Muscle of arm (tissue), 12 donors: ENCODE data around the gene PCDHA1. TPM values are rescaled to one million over a fixed set of nuclear protein-coding genes. Genes with fewer than 3 reads are reported as not detected.
"Not testable (repeated sequence)": the region's sequence is repeated elsewhere in the genome, so short reads cannot be mapped to it uniquely, and the experiment has no call there.

ENCODE experiments used
- DNase-seq: peaks from one replicate; pipeline ENCODE4 v3.0.0-alpha.2; 2013
- polyA plus RNA-seq, 12 donors: library from polyadenylated mRNA; unstranded; fragments of 120-200 nt; gene quantifications; one replicate each; pipeline ENCODE4 v1.2.1, GENCODE V29; 2013; ENCODE audit not compliant: insufficient read length in 12 of 12

Gene PCDHA1
- polyA plus RNA-seq, 12 donors: 0.04 to 0.12 (median 0.07) TPM; not detected in 8

- not testable (repeated sequence) for DNase-seq
Observed at GRCh38 chr5:140849831-140850634, 64.1 kb downstream of the PCDHA1 start.

DNA sequence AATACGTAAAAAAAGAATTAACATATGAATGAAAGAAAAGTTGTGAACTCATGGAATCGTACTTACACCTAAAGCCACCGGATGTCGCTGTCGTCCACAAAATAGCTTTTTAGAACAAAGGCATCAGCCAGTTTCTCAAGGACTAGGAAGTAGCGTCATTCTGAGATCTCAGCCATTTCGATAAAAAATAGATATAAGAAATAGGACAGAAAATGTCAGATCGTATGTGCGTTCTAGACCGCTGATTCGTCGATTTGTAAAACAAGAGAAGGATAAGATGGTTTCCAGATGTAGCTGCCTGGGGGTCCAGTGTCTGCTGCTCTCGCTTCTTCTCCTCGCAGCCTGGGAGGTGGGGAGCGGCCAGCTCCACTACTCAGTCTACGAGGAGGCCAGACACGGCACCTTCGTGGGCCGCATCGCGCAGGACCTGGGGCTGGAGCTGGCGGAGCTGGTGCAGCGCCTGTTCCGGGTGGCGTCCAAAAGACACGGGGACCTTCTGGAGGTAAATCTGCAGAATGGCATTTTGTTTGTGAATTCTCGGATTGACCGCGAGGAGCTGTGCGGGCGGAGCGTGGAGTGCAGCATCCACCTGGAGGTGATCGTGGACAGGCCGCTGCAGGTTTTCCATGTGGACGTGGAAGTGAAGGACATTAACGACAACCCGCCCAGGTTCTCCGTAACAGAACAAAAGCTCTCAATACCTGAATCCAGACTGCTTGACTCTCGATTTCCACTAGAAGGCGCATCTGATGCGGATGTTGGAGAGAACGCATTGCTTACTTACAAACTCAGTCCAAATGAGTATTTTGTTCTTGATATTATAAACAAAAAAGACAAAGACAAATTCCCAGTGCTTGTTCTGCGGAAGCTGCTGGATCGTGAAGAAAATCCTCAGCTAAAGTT is 70.1 kb downstream of the PCDHA1 start, which contains the start of gene PCDHA10:
PCDHA10 (plus strand) TSS at position 126 of the 903 bp plus-strand sequence; CDS start at position 278, 152 bp downstream.
- DNase-seq: no peak

GRCh38 chr5:140857177-140857986 is 71.4 kb downstream of the PCDHA1 start:
- DNase-seq: no peak

DNA sequence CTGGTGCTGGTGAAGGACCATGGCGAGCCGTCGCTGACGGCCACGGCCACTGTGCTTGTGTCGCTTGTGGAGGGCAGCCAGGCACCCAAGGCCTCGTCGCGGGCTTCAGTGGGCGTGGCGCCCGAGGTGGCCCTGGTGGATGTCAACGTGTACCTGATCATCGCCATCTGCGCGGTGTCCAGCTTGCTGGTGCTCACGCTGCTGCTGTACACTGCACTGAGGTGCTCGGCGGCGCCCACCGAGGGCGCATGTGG is 72.0 kb downstream of the PCDHA1 start:
- DNase-seq: no peak

DNA sequence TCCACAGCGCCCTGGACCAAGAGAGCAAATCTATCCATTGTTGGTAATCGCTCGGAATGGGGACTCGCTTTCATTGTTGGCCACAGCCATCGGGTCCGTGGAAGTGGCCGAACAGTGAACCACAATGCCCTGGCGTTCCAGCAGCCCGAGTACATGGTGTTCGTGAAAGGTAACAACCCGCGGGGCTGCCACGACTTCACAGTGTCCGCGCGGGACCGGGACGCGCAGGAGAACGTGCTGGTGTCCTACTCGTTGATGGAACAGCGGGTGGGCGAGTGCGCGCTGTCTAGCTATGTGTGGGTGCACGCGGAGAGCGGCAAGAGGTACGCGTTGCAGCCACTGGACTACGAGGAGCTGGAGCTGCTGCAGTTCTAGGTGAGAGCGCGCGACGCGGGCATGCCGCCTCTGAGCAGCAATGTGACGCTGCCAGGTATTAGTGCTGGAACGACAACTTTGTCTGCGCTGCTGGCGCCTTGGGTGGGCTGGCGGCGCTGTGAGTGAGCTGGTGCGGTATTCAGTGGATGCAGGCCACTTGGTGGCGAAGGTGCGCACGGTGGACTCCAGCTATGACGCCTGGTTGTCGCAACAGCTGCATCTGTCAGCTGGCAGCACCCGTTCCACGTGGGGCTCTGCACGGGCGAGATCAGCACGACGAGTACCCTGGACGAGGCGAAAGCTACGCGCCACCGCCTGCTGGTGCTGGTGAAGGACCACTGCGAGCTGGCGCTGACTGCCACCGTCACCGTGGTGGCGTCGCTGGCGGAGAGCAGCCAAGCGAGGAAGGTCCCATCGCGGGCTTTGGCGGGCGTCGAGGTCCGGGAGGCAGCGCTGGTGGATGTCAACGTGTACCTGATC is 76.7 kb downstream of the PCDHA1 start:
- DNase-seq: no peak

DNA sequence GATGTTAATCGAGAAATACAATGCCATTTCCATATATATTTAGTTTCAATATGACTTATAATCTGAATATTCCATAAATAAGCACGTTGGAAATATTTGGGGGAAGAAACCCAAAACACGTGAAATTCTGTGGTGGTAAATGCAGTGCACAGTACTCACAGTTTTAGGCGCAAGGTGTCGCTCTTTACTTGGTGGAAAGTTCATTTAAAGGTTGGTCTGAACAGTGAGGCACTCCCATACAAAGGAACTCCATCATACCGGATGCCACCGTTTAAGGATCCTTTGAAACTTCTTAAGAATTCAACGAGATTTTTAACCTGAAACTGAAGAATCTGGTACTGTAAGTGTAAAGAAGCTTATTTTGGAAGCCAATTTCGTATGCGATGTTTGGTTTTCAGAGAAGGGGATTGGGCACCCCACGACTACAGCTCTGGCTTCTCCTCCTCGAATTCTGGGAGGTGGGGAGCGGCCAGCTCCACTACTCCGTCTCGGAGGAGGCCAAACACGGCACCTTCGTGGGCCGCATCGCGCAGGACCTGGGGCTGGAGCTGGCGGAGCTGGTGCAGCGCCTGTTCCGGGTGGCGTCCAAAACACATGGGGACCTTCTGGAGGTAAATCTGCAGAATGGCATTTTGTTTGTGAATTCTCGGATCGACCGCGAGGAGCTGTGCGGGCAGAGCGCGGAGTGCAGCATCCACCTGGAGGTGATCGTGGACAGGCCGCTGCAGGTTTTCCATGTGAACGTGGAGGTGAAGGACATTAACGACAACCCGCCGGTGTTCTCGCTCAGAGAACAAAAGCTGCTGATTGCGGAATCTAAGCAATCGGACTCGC is 83.0 kb downstream of the PCDHA1 start, which contains the start of gene PCDHA11:
PCDHA11 (plus strand) TSS at position 237 of the 834 bp plus-strand sequence; CDS start at position 384, 147 bp downstream.
- DNase-seq: no peak

- DNase-seq: no peak
Observed at GRCh38 chr5:140869555-140869886, 83.6 kb downstream of the PCDHA1 start.

- DNase-seq: no peak
Observed at GRCh38 chr5:140870221-140871201, 84.6 kb downstream of the PCDHA1 start.

DNA sequence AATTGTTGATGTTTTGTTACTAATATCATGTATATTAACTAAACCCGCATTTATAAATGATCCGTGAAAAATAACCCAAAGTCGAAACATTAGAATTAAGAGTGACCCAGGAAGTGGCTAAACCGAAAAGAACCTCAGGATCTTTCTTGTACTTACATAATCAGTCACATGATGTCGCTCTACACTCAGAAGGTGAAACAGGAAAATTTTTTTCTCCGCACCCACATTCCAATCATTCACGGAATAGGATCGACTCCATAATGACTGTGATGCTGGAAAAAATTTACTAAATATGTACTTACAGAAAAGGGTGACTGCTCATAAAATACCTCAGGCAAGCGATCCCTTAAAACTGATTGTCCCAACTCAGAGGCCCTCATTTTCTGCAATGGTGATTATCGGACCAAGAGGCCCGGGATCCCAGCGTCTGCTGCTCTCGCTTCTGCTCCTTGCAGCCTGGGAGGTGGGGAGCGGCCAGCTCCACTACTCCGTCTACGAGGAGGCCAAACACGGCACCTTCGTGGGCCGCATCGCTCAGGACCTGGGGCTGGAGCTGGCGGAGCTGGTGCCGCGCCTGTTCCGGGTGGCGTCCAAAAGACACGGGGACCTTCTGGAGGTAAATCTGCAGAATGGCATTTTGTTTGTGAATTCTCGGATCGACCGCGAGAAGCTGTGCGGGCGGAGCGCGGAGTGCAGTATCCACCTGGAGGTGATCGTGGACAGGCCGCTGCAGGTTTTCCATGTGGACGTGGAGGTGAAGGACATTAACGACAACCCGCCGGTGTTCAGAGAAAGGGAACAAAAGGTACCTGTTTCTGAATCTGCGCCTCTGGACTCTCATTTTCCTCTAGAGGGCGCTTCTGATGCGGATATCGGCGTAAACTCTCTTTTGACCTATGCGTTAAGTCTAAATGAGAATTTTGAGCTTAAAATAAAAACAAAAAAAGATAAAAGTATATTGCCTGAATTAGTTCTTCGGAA is 89.4 kb downstream of the PCDHA1 start, which contains the start of gene PCDHA12:
PCDHA12 (plus strand) TSS at position 224 of the 981 bp plus-strand sequence; CDS start at position 389, 165 bp downstream.
- DNase-seq: no peak

- DNase-seq: not testable (repeated sequence)
Observed at GRCh38 chr5:140876541-140877261, 90.8 kb downstream of the PCDHA1 start.

DNA sequence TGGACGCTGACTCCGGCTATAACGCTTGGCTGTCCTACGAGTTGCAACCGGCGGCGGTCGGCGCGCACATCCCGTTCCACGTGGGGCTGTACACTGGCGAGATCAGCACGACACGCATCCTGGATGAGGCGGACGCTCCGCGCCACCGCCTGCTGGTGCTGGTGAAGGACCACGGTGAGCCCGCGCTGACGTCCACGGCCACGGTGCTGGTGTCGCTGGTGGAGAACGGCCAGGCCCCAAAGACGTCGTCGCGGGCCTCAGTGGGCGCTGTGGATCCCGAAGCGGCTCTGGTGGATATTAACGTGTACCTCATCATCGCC is 91.3 kb downstream of the PCDHA1 start:
- no peak for DNase-seq

GRCh38 chr5:140881889-140882590 is 96.1 kb downstream of the PCDHA1 start, which contains the start of gene PCDHA13:
TSS of gene PCDHA13 (plus strand) at chr5:140882124. CDS start at chr5:140882269, 145 bp downstream.
- DNase-seq: no peak

DNA sequence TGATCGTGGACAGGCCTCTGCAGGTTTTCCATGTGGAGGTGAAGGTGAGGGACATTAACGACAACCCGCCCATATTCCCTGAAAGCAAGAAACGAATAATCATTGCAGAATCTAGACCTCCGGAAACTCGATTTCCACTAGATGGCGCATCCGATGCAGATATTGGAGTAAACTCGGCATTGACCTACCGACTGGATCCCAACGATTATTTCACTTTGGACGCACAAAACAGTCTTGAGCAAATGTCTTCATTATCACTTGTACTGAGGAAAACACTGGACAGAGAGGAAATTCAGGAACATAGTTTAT is 96.6 kb downstream of the PCDHA1 start:
- no peak for DNase-seq

GRCh38 chr5:140883373-140883772 is 97.4 kb downstream of the PCDHA1 start:
- no peak for DNase-seq

DNA sequence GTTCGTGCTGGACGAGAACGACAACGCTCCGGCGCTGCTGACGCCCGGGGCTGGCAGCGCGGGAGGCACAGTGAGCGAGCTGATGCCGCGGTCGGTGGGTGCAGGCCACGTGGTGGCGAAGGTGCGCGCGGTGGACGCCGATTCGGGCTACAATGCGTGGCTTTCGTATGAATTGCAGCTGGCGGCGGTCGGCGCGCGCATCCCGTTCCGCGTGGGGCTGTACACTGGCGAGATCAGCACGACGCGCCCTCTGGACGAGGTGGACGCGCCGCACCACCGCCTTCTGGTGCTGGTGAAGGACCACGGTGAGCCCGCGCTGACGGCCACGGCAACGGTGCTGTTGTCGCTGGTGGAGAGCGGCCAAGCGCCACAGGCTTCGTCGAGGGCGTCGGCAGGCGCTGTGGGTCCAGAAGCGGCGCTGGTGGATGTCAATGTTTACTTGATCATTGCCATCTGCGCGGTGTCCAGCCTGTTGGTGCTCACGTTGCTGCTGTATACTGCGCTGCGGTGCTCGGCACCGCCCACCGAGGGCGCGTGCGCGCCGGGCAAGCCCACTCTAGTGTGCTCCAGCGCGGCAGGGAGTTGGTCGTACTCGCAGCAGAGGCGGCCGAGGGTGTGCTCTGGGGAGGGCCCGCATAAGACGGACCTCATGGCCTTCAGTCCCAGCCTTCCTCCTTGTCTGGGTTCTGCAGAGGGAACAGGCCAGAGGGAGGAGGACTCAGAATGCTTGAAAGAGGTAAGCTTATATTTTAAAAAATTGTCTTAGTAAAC is 98.2 kb downstream of the PCDHA1 start:
- no peak for DNase-seq
